ENCODE data around the gene PSENEN.

Gene PSENEN

DNA sequence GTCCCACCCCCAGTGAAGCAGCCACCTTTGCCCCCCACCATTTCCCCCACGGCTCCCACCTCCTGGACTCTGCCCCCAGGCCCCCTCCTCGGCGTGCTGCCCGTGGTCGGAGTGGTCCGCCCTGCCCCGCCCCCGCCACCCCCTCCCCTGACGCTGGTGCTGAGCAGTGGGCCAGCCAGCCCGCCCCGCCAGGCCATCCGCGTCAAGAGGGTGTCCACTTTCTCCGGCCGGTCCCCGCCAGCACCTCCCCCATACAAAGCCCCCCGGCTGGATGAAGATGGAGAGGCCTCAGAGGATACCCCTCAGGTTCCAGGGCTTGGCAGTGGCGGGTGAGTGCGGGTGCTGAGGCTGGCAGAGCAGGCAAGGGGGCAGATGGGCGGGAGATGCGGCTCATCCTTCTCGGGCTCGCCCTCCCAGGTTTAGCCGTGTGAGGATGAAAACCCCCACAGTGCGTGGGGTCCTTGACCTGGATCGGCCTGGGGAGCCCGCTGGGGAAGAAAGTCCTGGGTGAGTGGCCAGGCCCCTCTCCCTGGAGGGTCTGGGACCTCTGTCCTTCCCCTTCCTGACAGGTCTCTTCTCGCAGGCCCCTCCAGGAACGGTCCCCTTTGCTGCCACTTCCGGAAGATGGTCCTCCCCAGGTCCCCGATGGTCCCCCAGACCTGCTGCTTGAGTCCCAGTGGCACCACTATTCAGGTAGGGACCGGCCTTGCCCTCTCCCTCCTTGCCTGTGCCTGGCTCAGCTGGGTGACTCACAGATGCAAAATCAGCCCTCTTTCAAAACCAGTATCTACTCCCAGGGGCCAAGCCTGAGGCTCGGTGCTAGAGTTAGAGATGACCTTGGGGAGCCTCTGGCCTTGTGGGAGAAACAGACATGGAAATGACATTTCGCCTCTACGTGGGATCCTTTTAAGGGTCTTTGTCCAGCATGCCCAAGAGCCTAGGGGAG is 12.0 kb upstream of the PSENEN start:
- no peak for DNase-seq (ENCODE audit: low read depth)

DNA sequence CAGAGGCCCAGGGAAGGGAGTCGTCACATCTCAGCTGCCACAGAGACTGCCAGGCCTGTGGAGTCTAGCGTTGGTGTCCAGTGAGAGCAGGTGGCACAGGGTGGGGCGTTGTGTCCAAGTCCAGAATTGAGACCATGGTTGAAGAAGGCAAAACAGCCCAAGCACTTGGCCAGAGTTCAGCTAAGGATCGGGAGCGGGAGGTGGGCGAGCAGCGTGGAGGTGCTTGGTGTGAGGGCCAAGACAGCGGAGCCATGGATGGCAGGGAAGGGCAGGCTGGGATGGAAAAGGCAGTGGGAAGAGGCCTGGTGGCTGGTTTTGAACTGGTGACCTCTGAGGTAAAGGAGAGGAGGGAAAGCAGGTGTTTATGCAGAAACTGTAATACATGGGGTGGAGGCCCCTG is 11.2 kb upstream of the PSENEN start:
- no peak for DNase-seq (ENCODE audit: low read depth)

DNA sequence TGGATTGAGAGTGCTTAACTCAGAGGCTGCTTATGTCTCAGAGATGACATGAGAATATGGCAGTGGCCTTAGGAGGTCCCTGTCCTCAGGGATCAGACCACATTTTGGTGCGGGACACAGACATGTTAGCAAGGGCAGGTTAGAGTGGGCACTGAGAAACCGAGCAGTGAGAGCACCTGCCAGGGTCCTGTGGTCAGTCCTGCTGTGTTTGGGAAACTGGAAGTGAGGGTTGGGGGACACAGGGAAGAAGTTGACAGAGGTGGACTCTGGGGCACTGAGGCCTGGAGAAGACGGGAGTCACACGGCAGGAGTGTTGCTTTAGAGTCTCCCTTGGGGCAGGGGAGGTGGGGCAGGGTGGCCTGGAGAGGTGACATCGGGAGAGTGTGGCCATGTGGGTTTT is 10.6 kb upstream of the PSENEN start:
- no peak for DNase-seq (ENCODE audit: low read depth)

DNA sequence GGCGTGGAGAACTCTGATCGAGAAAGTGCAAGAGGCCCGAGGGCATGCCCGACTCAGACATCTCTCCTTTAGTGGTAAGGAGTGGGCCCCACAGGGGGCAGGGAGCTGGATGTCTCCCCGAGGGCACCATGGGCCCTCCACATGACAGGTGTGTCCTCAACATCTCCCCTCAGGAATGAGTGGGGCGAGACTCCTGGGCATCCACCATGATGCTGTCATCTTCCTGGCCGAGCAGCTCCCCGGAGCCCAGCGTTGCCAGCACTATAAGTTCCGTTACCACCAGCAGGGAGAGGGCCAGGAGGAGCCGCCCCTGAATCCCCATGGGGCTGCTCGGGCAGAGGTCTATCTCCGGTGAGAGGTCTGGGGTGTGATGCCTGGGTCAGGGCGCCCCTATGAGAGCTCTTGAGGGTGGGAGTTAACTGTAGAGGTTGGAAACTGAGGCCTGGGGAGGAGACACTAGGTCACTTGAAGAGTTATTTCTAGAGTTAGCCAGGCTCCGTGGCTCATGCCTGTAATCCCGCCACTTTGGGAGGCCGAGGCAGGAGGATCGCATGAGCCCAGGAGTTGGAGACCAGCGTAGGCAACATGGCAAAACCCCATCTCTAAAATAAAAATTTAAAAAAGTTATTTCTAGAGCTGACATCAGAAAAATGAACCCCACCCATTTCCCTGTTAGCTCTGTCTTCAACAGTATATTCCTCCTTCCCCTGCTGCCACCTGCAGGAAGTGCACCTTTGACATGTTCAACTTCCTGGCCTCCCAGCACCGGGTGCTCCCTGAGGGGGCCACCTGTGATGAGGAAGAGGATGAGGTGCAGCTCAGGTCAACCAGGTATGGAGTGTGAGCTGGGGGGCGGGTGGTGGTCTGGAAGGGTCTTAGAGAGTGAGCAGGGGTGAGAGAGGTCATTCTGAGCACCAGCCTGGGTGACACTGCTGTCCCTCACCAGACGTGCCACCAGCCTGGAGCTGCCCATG is 8.3 kb upstream of the PSENEN start:
- DNase-seq (ENCODE audit: low read depth) = no peak

DNA sequence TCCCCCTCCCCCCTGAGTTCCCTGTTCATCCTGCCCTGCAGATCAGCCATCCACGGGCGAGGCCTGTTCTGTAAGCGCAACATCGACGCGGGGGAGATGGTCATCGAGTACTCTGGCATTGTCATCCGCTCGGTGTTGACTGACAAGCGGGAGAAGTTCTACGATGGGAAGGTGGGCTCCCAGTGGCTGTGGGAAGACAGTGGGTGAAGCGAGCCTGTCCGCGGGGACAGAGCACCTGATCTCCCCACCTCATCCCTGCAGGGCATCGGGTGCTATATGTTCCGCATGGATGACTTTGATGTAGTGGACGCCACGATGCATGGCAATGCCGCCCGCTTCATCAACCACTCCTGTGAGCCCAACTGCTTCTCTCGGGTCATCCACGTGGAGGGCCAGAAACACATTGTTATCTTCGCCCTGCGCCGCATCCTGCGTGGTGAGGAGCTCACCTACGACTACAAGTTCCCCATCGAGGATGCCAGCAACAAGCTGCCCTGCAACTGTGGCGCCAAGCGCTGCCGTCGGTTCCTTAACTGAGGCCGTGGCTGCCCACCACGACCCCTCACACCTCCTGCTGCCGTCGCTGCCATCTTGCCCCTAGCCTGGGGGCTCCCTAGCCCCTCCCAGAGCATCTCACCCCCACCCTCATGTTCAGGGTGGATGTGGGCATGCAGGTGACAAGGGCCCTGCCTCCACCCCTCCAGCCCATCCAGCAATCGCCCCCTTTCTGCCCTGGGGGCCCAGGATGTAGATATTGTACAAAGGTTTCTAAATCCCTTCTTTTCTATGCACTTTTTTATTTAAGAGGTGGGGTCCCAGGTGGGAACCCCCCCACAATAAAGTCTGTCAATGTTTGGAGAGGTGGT is 7.2 kb upstream of the PSENEN start:
- no peak for DNase-seq (ENCODE audit: low read depth)

DNA sequence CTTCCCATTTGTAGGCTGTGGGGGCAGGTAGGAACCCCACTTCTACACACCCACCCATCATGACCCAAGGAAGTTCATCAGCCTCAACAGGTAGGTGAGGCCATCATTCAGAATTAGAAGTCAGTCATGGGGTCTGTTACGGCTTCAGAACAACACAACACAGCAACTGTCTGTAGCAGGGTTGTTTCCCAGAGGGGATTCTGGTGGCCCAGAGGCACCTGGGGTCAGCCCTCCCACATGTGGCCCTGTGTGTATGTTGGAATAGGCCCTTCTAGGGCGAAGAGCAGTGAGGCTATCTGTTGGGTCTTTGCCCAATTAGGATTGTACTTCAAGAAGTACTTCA is 6.6 kb upstream of the PSENEN start:
- no peak for DNase-seq (ENCODE audit: low read depth)

DNA sequence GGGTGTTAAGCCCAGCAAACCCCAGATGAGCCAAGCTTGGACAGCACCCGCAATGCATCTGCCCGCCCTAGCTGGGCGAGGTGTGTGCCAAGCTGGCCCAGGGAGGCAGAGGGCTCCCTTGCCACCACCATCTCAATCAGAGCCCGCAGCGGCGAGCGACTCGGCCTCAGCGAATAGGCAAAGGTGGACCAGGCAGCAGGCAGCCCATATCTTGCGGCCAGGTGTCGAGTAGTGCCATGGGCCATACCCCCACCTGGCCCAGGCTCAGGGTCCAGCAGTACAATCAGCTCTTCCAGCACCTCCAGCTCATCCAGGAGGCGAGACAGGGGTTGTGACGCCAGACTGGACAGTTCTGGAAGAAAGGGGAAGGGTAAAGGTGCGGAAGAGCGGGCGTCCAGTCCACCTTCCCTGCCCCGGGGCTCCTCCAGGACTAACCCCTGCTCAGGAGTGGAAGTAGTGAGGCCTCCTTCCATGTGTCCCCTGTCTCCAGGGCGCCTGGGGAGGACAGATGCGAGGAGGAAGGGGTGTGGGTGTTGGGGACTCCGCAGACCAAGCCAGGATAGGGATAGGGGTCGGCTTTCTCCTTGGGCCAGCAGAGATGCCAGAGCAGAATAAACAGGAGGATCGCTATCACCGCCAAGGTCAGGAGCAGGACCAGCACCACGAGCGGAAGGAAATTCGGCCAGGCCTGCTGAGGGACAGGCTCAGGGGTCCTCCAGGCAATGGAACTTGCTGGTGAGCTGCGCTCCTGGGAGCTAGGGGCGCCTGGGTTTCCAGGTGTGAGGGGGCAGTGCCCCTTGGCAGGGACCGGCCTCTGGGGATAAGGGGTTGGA is 6.0 kb upstream of the PSENEN start:
- no peak for DNase-seq (ENCODE audit: low read depth)

DNA sequence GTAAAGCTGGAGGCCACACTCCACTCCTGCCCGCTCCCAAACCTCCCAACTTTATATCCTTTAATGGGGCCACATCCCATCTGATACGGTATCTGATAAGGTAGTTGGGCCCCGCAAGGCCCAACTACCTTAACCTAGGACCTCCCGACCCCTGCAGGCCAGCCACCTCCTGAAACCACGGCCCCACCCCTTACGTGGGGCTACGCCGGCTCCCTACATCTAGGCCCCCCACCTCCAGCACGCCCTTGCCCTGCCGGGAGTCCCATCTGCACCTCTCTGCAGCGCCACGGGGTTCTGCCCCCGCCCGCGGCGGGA is 5.4 kb upstream of the PSENEN start:
- no peak for DNase-seq (ENCODE audit: low read depth)

DNA sequence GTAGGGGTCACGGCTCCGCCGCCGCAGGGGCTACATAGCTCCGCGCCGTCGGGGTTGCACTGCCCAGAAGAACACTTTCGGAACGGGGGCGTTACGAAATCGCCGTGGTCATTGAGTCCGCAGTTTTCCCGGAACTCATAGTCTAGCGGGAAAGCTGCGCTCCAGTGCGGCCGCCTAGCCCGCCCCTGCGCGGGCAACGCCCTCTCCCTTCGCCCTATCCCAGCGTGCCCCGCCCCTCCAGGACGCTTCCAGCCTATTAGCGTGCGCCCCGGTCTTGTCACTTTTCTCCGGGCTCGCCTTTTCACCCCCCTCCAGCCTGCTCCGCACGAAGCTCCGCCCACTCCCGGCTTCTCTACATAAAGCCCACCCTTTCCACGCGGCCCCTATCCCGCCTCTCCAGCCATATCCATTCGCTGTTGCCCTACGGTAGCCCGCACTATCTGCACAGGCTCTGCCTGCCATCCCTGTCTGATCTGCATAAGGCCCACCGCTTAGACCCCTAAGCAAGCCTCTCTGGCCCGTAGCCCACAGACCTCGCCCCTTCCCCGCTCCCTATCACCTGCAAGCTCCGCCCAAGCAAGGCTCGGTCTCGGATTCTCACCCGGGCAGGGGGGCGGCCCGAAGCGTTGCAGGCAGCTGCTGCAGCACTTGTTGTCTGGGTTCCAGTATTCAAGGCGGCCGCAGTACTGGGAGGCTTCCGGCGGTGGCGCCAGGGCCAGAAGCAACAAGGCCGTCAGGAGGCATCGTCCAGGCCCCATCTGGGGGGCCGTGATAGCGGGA is 4.8 kb upstream of the PSENEN start:
- DNase-seq (ENCODE audit: low read depth) = peak; percentile 95

DNA sequence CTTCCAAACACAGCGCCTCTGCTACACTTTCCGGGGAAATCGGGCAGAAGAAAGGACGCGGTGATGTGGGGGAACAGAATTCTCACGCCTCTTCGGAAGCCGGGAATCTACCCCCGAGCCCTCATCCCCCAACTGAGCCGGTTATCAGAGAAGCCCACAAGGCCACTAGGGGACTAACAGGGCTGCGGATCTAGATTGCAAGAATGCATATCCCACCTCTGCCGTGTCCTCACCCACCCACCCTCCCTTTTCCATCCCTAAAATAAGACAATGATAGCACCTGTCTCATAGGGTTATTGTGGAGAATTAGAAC is 4.3 kb upstream of the PSENEN start:
- DNase-seq (ENCODE audit: low read depth) = no peak

DNA sequence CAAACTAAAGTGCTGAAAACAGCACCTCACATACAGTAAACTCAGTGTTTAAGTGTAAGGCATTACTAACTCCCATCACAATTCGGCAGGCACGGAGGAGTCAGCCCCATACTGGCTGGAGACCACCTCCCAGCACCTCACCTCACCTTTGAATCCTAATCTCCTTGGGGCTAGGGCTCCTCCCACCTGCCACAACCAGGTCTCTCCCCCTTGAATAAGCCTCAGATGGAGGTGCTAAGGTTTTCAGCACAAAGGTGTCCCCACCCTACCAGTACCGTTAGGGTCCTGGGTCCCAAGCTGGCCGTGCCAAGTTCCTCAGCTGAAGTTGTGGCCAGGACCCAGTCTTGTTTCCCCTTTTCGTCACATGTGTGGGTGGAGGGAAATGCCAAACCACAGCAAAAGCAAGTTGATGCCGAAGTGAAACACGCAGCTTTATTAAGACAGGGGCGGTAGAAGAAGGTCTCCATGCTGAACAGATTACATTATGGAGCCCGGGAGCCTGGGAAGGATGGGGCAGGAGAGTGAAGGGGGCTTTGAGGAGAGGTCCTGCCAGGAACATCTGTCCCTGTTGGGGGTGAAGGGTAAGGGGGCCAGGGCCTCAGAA is 3.2 kb upstream of the PSENEN start, which contains the start of gene IGFLR1:
IGFLR1 (minus strand) TSS at position 332 of the 604 bp plus-strand sequence. CDS start 1,272 bp downstream, outside the sequence.
- DNase-seq (ENCODE audit: low read depth) = no peak

DNA sequence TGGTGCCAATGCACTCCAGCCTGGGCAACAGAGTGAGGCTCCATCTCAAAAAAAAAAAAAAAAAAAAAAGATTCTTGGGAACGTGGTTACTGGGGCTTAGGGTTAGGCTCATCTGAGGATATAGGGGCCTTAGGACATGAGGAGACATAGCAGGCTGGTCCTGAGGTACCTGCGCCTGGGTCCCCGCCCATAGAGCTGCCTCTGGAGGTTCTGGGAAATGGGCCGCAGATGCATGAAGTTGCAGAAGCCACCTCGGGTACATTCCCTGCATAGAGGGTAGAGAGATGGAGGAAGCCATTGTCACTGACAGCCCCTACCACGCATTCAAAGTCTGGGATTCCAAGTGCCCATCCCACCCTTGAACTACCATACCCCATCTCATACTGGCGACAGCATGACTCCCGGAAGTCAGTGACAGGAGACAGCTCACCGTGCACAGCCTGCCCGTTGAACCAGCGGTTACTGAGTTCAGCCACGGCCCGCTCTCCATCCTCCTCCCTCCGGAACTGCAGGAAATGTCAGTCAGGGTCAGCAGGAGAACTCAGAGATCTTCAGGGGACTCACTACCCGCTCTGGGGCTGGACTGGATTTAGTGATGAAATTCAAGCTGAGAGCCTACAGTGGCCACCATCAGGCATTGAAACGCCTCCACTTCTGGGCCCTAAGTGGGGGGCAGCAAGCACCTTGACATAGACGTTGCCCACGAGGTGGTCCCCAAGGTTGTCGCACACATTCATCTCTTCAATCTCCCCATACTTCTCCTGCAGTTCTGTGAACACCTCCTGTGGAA is 1.6 kb upstream of the PSENEN start:
- DNase-seq (ENCODE audit: low read depth) = no peak

DNA sequence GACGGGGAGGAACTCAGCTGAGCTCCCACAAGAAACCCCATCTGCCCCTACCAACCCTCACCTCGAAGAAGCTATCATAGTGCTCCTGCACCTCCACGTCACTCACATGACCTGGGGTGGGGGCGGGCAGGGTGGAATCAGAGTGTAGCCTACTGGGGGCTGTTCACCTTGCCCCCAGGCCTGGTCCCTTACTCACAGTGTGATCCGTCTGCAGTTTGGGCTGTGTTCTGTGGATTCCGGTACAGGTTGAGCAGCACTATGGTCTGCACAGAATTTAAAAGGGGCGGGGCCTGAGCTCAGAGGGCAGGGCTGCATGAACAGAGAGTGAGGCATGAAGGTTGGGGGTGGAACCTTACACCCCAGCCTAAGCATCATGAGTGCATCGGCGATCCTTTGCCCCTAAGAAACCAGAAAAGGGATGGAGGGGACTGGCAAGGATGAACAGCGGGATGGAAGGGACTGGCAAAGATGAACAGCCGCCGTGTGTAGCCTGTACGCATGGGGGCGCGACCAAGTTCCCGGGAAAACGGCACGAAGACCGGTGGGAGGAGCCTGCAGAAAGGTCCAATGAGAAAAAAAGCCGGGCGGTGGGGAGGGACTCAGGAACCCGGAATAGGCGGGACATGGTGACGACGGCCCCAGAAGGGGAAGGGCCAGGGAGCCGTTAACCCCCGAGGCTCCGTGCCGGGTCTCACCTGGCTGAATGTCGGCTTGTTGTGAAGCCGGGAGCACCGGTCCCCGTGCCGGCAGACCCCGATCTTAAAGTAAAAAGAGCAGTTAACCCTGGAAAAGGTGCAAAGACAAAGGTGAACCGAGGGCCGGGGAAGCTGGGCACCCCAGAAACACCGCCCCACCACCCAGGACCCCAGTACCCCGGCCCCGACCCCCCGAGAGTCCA is 772 bp upstream of the PSENEN start:
- peak; percentile 94 for DNase-seq (ENCODE audit: low read depth)

DNA sequence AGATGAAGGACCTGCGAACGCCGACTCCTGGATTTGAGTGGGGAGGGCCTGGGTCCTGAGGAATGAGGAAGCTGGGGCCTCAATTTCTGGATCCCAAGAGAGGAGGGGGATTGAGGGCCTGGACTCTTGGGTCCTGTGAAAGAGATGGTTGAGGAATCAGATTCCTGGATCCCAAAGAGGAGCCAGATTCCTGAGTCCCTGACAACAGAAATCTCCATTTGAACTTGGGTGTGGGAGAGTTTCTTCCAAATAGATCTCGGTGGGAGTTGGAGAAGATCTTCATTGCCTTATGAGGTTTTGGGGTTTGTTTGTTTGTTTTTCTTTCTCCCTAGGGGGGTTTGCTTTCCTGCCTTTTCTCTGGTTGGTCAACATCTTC is 624 bp downstream of the PSENEN start:
- no peak for DNase-seq (ENCODE audit: low read depth)

DNA sequence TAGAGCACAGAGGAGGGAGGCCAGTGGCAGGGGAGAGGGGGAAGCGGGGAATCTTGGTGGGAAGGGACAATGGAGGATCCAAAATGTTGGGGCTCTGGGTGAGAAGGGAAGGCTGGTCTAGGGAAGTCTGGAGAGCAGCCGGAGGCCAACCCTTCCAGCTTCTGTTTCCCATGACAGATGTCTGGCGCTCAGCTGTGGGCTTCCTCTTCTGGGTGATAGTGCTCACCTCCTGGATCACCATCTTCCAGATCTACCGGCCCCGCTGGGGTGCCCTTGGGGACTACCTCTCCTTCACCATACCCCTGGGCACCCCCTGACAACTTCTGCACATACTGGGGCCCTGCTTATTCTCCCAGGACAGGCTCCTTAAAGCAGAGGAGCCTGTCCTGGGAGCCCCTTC is 1.1 kb downstream of the PSENEN start:
- no peak for DNase-seq (ENCODE audit: low read depth)

DNA sequence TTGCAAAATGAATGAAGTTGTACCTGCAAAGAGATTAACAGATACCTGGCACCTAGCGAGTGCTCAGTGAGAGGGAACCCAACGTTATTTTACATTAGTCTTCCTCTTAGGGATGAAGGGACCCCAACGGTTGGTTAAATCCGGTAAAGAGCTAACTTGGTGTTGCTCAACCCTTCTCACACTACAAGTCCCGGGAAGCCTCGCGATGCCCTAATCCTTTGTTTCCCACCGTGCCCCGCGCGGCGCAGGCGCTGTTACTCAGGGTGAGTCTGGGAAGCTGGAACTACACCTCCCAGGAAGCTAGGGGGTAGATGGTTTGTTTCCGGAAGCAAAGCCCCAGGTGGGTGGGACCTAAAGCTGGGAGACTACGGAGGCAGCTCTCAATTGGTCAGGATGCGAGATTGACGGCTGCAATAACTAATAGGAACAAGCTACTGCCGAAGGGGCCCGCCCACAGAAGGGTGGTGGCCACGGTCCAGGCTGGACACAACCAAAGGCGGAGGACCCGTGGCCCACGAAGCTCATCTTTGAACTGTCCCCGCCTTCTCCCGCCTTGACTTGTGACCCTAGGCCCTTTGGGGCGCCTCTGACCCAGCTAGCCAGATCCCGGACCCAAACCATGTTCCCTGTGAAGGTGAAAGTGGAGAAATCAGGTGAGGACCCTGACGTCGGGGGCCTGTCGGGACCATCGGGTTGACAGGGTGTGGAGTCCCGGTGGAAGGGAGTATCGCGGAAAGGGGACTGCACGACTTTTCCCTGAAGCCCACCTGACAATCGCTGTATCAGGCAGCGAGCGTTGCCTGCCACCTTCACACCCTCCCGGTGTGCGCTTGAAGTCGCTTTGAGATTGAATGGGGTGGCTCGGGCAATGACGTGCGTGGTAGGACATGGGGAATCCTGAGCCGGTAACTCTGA is 2.9 kb downstream of the PSENEN start, which contains the start of gene LIN37:
LIN37 (plus strand) TSS at position 471 of the 915 bp plus-strand sequence; CDS start at position 620, 149 bp downstream.
- DNase-seq (ENCODE audit: low read depth) = peak; percentile 99

DNA sequence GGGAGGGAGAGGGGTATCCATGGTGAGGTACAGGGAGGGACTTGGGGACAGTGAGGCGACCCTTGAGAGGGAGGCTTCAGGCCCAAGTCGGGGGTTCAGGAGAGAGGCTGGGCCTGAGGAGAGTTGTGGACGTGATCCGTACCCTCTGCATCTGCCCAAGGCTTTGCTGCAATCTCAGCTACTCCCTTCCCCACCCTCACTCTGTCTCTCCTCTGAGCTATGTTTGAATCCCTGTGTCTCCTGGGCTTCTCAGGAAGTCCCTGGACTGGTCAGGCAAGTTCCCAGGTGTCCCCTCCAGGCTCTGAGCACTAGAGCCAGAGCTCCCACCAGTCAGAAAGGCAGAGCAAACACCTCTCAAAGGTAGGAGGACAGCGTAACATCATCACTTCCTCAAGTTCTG is 4.7 kb downstream of the PSENEN start:
- DNase-seq (ENCODE audit: low read depth) = no peak
